H9 (cell line): ENCODE data around the gene ACBD6. TPM values are rescaled to one million over a fixed set of nuclear protein-coding genes. Genes with fewer than 3 reads are reported as not detected.

Experiments used
- DNase-seq: peaks from one replicate; pipeline ENCODE4 v3.0.0-alpha.2; 2017
- H2AFZ ChIP-seq: one replicate; pipeline ENCODE4 v1.6.1; 2013; ENCODE audit warnings: mild to moderate bottlenecking, low read length, control low read depth, moderate library complexity
- H2AK5ac ChIP-seq: 2 replicates; pipeline ENCODE4 v1.6.1; 2013; ENCODE audit warnings: low read length, control low read depth, mixed read lengths; ENCODE audit not compliant: insufficient read length
- H2BK120ac ChIP-seq: one replicate; pipeline ENCODE4 v1.6.1; 2013; ENCODE audit warnings: low read depth, mild to moderate bottlenecking, low read length, control low read depth, inconsistent platforms; ENCODE audit not compliant: poor library complexity, severe bottlenecking
- H2BK12ac ChIP-seq: 2 replicates; pipeline ENCODE4 v1.6.1; 2013; ENCODE audit warnings: low read length, control low read depth, mixed read lengths, low read depth; ENCODE audit not compliant: insufficient read length
- H2BK15ac ChIP-seq: 2 replicates; pipeline ENCODE4 v1.6.1; 2013; ENCODE audit warnings: low read depth, low read length, control low read depth
- H2BK20ac ChIP-seq: one replicate; pipeline ENCODE4 v1.6.1; 2013; ENCODE audit warnings: low read depth, mild to moderate bottlenecking, low read length, control low read depth, inconsistent platforms; ENCODE audit not compliant: poor library complexity, severe bottlenecking
- H2BK5ac ChIP-seq: 2 replicates; pipeline ENCODE4 v1.6.1; 2013; ENCODE audit warnings: low read length, control low read depth, mixed read lengths; ENCODE audit not compliant: insufficient read length
- H3K14ac ChIP-seq: 2 replicates; pipeline ENCODE4 v1.6.1; 2013; ENCODE audit warnings: low read length, control low read depth; ENCODE audit not compliant: insufficient read depth
- H3K18ac ChIP-seq: 2 replicates; pipeline ENCODE4 v1.6.1; 2013; ENCODE audit warnings: low read depth, mild to moderate bottlenecking, mixed read lengths, low read length, control low read depth; ENCODE audit not compliant: insufficient read length
- H3K23ac ChIP-seq: 2 replicates; pipeline ENCODE4 v1.6.1; 2013; ENCODE audit warnings: low read length, control low read depth, mixed read lengths, low read depth; ENCODE audit not compliant: insufficient read length
- H3K23me2 ChIP-seq: 2 replicates; pipeline ENCODE4 v1.6.1; 2013; ENCODE audit warnings: low read depth, mild to moderate bottlenecking, mixed read lengths, low read length, control low read depth; ENCODE audit not compliant: insufficient read length, poor library complexity, severe bottlenecking
- H3K27ac ChIP-seq: 2 replicates; pipeline ENCODE4 v1.5.1; 2013; ENCODE audit warnings: low read length, control low read depth, mixed read lengths, low read depth; ENCODE audit not compliant: insufficient read length
- H3K27me3 ChIP-seq: 2 replicates; pipeline ENCODE4 v1.6.1; 2013; ENCODE audit warnings: low read length, control low read depth, inconsistent platforms; ENCODE audit not compliant: insufficient read depth
- H3K4ac ChIP-seq: 2 replicates; pipeline ENCODE4 v1.6.1; 2013; ENCODE audit warnings: low read depth, mild to moderate bottlenecking, control low read depth, inconsistent platforms, low read length, moderate library complexity
- H3K4me1 ChIP-seq: 2 replicates; pipeline ENCODE4 v1.6.1; 2013; ENCODE audit warnings: low read length, control low read depth, inconsistent platforms; ENCODE audit not compliant: insufficient read depth
- H3K4me2 ChIP-seq: 2 replicates; pipeline ENCODE4 v1.6.1; 2013; ENCODE audit warnings: low read length, control low read depth, mixed read lengths; ENCODE audit not compliant: insufficient read length, insufficient read depth
- H3K56ac ChIP-seq: 2 replicates; pipeline ENCODE4 v1.6.1; 2013; ENCODE audit warnings: low read depth, mild to moderate bottlenecking, mixed read lengths, low read length, control low read depth; ENCODE audit not compliant: insufficient read length
- H3K79me1 ChIP-seq: 2 replicates; pipeline ENCODE4 v1.6.1; 2013; ENCODE audit warnings: low read depth, mild to moderate bottlenecking, moderate library complexity, low read length, control low read depth, inconsistent platforms; ENCODE audit not compliant: insufficient read depth, poor library complexity, severe bottlenecking
- H3K79me2 ChIP-seq: 2 replicates; pipeline ENCODE4 v1.6.1; 2013; ENCODE audit warnings: low read length, control low read depth, inconsistent platforms; ENCODE audit not compliant: insufficient read depth
- H3K9ac ChIP-seq: 2 replicates; pipeline ENCODE4 v1.6.1; 2013; ENCODE audit warnings: low read length, control low read depth, mixed read lengths; ENCODE audit not compliant: insufficient read length; ENCODE audit errors: extremely low read depth
- H3K9me3 ChIP-seq: one replicate; pipeline ENCODE4 v1.6.1; 2013; ENCODE audit warnings: low read depth, low read length, inconsistent platforms; ENCODE audit not compliant: control insufficient read depth
- H3T11ph ChIP-seq: one replicate; pipeline ENCODE4 v1.6.1; 2013; ENCODE audit warnings: mild to moderate bottlenecking, low read length, control low read depth, inconsistent platforms
- H4K20me1 ChIP-seq: one replicate; pipeline ENCODE4 v1.6.1; 2013; ENCODE audit not compliant: control insufficient read depth, insufficient read length, insufficient read depth
- H4K5ac ChIP-seq: 2 replicates; pipeline ENCODE4 v1.6.1; 2013; ENCODE audit warnings: low read depth, mild to moderate bottlenecking, mixed read lengths, low read length, control low read depth; ENCODE audit not compliant: insufficient read length
- H4K8ac ChIP-seq: replicated peaks from 2 replicates; pipeline ENCODE4 v1.6.1; 2013; ENCODE audit warnings: low read length, control low read depth, mixed read lengths, low read depth; ENCODE audit not compliant: insufficient read length
- H4K91ac ChIP-seq: 2 replicates; pipeline ENCODE4 v1.6.1; 2013; ENCODE audit warnings: low read depth, mild to moderate bottlenecking, moderate library complexity, mixed read lengths, low read length, control low read depth; ENCODE audit not compliant: insufficient read length
- H3K27ac Mint-ChIP-seq, 3 experiments: 2 replicates in 2 of 3; 3 replicates in 1 of 3; pipeline ENCODE4 v1.8.0; 2020 to 2021; ENCODE audit warnings: mixed read lengths in 3 of 3, mild to moderate bottlenecking in 1 of 3, moderate library complexity in 1 of 3
- H3K27me3 Mint-ChIP-seq: 2 replicates; pipeline ENCODE4 v1.8.0; 2021; ENCODE audit warnings: low read depth, mild to moderate bottlenecking, moderate library complexity, mixed read lengths
- H3K36me3 Mint-ChIP-seq, 3 experiments: 2 replicates in 2 of 3; 3 replicates in 1 of 3; pipeline ENCODE4 v1.8.0; 2020 to 2021; ENCODE audit warnings: low read depth in 3 of 3, mixed read lengths in 3 of 3; ENCODE audit not compliant: insufficient read depth in 1 of 3
- H3K4me1 Mint-ChIP-seq, 2 experiments: 2 replicates each; pipeline ENCODE4 v1.8.0; 2020; ENCODE audit warnings: mixed read lengths in 2 of 2
- H3K4me3 Mint-ChIP-seq, 2 experiments: 2 replicates in 1 of 2; 3 replicates in 1 of 2; pipeline ENCODE4 v1.8.0; 2020 to 2021; ENCODE audit warnings: mild to moderate bottlenecking in 2 of 2, mixed read lengths in 2 of 2, moderate library complexity in 1 of 2
- H3K9me3 Mint-ChIP-seq, 2 experiments: 2 replicates in 1 of 2; 3 replicates in 1 of 2; pipeline ENCODE4 v1.8.0; 2020; ENCODE audit warnings: mild to moderate bottlenecking in 2 of 2, mixed read lengths in 2 of 2, moderate library complexity in 1 of 2
- CTCF ChIP-seq: fragments of 200-600 bp; sonication (generic); conservative IDR thresholded peaks from 3 replicates; pipeline ENCODE4 v1.8.0; 2021; ENCODE audit warnings: antibody characterized with exemption, mild to moderate bottlenecking
- WGBS: extraction: QIAGEN DNeasy Blood & Tissue Kit; methylation state at CpG from one replicate; pipeline ENCODE4 v1.1.7; 2013; ENCODE audit warnings: missing lambda C conversion rate, low lambda C conversion rate, mixed read lengths; ENCODE audit not compliant: insufficient read length; ENCODE audit errors: extremely low coverage; 5-methylcytosine and 5-hydroxymethylcytosine counted together
- total RNA-seq: library from RNA; stranded (reverse); gene quantifications from 2 replicates; pipeline ENCODE4 v1.2.1, GENCODE V29; 2021

The ACBD6 gene
- total RNA-seq, 1 experiment from 2014 or later = 51.4 TPM

DNA sequence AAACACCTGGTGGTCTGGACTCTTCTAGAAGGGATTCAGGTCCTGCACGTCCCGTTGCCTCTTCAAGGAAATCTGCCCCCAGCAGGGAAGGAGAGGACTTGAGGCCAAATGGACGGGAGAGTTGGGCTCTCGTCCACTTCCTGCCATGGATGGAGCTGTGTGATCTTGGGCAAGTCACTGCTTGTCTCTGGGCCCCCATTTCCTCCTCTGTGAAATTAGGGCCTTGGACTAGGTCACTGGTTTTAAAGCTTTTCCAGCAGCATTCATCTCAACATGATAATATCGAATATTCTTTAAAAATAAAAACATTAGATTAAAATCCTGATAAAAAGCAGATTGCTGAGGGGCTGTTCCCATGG is 245.4 kb downstream of the ACBD6 start:
- Histone ChIP-seq H3T11ph (no peak overlapping the region), H3K79me2 (no peaks in the 10 kb centered on the region), H3K27ac (no peak overlapping the region), H4K20me1 (no peaks in the 10 kb centered on the region), H4K5ac (no peak overlapping the region), H2BK15ac (no peak overlapping the region), H3K9ac (no peak overlapping the region), H3K23ac (no peak overlapping the region), H2AFZ (no peak overlapping the region), H2BK12ac (no peak overlapping the region), H2BK5ac (no peak overlapping the region), H3K4me2 (no peak overlapping the region), H3K9me3 (no peaks in the 10 kb centered on the region), H3K56ac (no peak overlapping the region), H3K18ac (no peak overlapping the region), H3K14ac (no peak overlapping the region), H3K27me3 (no peaks in the 10 kb centered on the region; the same call in 1 of the 2 replicates), H3K4ac (no peak overlapping the region), H2AK5ac (no peak overlapping the region), H4K8ac (no peak overlapping the region), H3K23me2 (no peaks in the 10 kb centered on the region), H2BK20ac (no peak overlapping the region), H4K91ac (no peak overlapping the region), H3K4me1 (no peaks in the 10 kb centered on the region; the same call in 1 of the 2 replicates), H2BK120ac (no peak overlapping the region), H3K79me1 (no peaks in the 10 kb centered on the region)
- no peak for DNase-seq
- no peak for TF ChIP-seq CTCF
- WGBS = no CpG with 5 or more reads among the region's 5 CpGs
- Mint-ChIP-seq H3K4me3 (no peak overlapping the region), H3K4me1 (peaks cover 22 to 43% of the 10 kb centered on the region in 2 experiments), H3K36me3 (peaks cover 0 to 1% (median 0%) of the 10 kb centered on the region in 3 experiments; a peak in 1 of 7 replicates), H3K9me3 (no peaks in the 10 kb centered on the region), H3K27me3 (peaks cover 2% of the 10 kb centered on the region), H3K27ac (peak overlapping the region in 1 of 3 experiments; percentile 76; a peak in 2 of 7 replicates)
